GM18499 (cell line): Measurements from ENCODE around the gene NKX2-1.
"Not testable (repeated sequence)": the region's sequence is repeated elsewhere in the genome, so short reads cannot be mapped to it uniquely, and the experiment has no call there.

Experiments
- ATAC-seq: cut with Tn5 transposase; IDR thresholded peaks from one replicate; pipeline ENCODE4 v1.9.1; 2021; ENCODE audit warnings: moderate number of reproducible peaks; ENCODE audit not compliant: insufficient read depth, unreplicated experiment

The NKX2-1 gene

DNA sequence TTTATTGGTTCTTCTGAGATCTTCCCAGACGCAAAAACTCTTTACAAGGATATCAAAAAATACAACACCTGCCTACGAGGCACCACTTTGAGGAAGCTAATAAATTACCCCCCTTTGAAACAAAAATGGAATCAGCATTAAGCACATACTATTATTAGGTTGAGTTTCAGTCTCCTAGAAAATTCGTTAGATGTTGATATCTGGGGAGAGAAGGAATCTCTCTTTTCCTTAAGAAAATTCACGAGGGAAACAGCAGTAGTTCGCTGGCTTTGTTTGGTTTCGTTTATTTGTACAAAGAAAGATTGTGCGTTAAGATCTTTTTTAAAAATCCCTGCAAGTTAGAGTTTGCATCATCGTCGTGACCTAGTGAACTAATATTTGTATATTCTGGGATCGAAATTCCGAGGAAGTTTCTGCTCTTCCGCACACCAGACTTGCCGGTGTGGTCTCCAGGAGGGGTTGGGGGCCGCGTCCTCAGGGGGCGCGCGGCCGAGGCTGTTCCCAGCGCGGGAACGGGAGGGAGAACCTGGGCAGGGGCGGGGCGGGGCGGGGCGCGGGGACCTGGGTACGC is 12.1 kb downstream of the NKX2-1 start:
- no peak for ATAC-seq

DNA sequence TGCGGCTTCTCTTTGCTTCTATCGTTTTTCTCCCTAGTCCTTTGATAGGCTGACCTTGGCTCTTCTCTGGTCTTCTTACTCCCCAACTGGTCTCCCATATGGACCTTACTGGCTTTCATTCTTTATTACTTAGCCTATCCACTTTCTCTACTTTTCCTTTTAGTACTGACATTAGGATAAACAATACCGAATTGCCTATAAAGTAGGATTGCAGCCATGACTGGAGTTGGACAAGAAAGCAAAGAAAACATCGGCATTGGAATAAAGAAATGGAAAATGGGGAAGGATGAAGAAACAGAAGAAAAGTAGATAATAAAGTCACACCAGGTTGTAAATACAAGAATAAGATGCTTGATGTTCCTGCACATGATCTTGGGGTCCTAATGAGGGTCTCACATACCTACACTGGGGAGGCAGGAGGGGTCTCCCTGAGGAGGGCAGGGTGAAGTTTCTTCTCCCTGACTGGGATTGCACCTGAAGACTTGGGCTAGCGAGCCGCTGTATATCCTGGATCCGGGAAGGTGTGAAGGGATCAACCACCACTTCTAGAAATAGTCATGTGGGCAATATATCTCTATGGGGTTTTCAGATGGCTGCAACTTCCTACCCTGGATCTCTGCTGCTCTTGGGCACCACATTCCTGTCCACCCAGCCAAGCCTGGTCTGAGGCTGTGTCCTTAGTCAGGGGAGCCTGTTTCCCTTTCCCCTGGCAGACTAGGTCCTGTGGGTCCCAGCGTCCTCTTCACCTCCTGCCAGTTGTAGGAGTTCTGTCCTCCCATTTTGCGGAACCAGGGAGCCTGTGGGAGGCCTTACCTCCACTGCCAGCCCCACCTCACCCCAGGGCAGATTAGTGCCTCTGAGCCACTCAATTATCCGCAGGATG is 13.1 kb downstream of the NKX2-1 start:
- no peak for ATAC-seq

DNA sequence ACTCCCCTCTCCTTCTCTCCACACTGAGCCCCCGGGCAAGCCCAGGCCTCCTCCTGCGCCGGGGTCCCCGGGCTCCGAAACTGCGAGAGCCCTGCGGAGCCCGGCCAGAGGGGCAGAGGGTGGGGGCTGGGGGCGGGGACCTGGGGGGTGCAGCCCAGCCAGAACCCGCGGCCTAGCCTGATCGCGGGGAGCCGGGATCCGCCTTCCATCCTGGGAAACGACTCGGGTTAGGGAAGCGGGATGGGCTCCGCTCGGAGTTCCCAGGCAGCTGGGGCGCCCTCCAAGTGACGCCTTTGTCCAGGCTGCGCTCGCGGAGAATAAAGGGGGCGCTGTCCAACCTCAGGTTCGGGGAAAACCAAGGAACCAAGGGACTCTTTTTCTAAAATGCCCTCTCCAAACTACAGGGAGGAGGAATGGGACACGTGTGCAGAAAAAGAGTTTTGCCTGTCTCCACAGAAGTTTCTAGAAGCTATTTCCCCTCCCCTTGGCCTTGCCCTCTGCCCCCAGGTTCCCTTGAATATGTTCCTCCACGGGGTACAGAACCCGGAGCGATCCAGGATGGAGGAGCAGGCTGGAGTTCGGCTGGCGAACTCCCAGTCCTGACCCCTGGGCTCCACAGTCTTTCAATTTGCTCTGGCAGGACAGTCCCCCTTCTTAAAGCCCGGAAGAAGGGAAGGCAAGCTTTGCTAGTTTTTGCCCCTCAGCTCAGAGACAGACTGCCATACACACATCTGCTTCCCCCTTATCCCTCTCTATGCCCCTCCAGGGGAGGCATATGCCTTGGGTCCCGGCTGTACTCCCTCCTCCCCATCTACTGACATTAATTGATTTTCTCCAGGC is 13.9 kb downstream of the NKX2-1 start:
- no peak for ATAC-seq

DNA sequence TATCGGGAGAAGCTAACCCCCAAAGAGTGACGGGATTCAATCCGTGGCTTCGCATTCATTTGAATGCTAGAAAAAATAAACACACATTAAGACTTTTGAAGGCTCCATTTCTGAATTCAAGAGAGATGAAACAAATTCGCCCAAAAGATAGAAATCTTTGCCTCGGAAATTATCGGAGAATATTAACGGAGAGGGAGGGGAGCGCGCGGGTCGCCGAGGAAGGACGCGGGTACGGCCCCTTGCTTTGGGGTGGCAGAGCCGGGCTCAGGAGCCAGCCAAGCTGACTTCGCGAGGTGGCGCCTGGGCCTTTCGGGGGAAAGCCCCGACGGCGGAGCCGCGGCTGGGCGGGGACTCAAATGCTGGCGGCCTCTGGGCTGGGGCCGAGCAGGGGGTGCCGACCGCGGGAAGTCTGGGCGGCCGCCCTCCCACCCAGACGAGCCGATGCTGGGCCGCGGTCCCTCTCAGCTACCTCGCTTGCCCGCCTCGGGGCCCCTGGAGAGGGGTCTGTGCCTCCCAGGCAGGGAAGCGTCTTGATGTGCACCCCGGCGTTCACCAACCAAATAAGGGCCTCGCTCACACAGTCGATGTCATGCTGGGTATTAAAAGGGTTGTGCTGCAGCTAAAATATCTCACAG is 14.7 kb downstream of the NKX2-1 start:
- ATAC-seq: no peak

DNA sequence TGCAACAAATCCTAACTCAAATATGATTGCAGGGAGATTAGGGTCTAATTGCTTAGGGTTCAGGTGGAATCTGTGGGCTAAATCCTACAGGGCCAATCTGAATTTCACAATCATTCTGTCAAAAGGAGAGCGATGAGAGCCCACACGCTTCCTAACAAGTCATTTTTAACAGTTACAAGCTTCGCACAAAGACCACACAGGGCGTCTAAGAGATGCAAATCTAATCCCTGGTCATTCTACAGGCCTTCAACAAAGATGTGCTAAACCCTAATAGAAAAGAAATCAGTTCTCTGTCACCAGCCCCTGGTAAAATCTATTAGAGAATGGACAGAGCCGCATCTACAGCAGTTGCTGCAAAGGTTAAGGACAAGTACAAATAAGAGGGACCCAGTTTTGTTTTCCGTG is 15.3 kb downstream of the NKX2-1 start:
- no peak for ATAC-seq

DNA sequence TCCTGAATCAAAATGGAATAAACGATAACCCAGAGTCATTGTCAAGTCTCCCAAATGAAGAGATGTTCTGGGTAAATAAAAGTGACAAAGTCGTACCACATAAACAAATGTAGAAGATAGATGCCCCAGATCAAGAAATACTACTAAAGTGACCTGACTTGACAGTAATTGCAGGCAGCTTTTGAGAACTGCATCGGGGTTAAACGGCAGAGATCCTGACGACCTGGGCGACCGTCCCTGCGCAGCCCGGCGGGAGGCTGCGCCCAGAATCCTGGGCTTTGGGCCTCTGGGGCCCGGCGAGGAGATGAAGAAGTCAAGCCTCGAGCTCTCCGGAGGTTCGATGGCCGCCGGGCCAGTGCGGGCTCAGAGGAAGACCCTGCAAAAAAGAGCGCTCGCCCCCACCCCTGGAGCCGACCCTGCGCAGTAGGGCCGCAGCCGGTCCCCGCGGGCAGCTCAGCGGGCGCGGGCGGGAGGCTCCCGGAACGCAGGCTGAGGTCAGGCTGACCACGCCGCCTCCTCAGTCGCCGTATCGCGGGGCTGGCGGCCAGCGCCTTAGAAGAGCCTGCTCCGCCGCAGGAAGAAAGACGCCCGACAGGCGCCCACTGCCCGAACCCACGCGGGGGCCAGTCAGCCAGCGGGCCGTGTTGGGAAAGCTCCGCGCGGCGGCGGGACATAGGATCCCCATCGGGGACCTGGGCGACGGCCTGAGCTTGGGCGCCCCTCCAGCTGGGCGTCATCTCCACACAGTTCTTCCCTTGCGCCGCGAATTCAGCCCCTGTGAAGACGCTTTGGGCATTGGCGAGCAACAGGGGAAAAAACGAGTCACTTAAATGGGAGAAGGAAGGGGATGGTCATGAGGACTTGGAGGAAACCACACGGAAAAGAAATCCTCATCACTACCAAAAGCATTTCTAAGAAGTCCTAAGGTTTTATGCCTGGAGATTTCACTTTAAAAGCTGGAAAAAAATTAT is 16.0 kb downstream of the NKX2-1 start:
- no peak for ATAC-seq

DNA sequence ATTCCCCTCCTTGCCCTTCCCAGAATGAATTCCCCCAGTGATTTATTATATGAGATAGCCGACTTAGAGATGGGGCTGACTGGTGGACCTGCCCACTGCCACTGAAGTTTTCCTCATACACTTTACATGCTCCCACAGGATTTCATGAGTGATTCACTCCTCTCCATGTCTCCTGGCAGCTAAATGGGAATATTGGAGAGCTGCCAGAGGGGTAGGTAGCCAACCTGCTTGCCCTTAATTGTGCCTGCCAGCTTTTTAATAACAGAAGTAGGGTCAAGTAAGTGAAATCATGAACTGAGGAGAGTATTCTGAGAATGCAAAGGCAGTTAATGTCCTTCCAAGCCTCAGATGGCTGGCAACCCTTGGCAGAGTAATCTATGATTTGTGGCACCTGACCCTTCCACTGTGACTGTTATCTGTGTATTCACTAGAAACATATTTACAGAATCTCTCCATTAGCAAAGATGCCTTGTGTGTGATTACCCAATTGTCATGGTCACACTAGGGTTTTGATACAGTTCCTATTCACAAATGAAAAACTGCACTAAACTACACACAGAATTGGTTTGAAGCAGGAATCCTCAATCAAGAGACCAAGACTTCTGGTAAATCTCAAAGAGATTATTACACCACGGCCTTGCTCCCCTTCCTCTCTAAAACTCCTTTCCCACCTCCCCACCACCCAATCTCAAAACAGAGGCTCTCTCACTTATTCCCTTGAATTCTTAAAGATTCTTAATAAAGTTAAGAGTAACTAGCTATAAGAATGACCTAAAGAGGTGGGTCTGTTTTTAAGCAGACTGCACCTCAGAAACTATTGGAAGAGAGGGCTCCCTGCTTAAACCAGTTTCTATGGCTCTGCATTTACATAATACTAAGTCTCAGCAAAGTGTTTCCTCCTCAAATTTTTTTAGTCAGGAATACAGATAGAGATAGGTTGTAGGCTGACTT is 17.2 kb downstream of the NKX2-1 start:
- ATAC-seq: no peak

DNA sequence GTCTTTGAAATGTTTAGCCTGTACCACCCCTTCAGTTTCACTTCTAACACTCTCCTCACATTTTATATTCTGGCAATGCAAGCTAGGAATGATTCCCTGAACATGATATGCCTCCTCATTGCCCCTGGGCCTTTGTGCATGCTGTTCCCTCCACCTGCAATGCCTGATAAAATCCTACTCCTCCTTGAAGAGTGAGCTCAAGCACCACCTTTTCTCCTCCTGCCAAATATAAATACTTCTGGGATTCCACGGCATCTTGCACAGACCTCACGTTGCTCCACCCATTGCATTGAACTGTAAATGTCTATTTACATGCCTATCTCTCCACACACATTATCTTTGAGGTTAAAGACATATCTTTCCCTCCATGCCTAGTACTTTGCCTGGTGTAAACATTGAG is 21.1 kb downstream of the NKX2-1 start:
- ATAC-seq: no peak

DNA sequence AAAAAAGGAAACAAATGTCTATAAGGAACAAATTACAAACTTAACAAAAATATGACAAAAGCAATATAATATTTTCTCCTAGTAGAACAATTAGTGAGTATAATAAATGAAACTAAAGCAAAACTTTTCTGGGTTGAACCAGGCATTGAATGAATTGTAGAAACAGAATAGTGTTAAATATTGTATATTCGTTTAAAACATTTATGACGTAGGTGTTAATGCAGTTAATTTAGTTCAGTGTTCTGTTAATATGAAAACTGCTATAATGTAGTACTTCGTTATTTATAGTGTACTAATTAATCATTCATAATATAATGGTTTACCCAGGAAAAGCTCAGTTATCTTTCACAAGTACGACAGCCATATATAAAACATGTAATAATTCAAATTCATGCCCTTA is 23.7 kb downstream of the NKX2-1 start:
- no peak for ATAC-seq

DNA sequence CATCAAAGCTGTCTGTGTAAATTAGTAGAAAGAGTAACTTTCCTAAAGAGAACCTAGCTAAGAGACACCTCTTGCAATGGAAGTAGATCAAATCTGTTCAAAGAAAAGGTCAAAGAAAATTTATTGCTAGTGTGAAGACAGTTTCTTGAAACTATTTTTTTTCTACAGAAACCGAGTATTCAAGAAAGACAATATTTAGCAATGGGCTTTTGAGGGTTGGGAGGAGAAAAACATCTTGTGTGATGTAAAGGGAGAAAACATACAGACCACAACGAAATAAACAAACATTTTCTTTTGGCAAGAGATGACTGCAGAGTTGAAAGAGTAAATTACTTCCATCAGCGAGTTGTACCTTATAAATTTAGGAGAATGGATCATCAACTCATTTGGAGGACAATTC is 24.4 kb downstream of the NKX2-1 start:
- ATAC-seq: no peak

DNA sequence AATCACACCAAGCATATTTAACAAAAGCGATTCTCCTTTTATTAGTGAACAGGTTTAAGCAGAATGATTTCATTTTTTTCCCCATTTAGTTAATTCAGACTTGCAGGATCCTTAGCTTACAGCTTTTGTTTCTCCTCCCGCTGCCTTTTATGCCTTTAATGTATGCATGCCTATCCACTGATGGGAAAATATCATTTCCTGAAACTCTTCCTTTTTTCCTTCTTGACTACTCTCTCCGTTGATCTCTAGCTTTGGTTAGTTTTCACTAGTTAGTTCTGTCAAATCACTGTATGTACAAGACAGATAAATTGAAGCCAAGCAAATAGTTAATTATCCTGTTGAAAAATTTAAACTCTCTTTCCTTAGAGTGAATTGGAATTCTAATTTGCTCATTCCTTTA is 26.3 kb downstream of the NKX2-1 start:
- no peak for ATAC-seq

DNA sequence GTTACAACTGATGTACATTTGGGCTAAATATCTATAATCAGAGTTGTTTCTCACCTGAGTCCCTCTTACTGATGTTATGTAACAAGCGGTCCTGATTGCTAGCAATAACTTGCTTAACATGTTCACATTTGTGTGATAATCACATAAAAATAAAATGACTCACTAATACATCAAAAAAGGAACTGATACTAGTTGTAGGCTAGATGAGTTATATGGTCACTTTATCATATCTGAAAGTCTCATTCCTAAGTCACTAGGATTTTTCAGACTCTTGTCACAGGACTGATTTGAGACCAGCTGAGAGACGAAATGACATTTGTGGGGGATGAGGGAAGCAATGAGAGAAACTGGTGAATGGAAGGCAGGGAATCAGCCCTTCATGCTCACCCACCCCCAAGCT is 34.3 kb downstream of the NKX2-1 start:
- ATAC-seq: no peak

DNA sequence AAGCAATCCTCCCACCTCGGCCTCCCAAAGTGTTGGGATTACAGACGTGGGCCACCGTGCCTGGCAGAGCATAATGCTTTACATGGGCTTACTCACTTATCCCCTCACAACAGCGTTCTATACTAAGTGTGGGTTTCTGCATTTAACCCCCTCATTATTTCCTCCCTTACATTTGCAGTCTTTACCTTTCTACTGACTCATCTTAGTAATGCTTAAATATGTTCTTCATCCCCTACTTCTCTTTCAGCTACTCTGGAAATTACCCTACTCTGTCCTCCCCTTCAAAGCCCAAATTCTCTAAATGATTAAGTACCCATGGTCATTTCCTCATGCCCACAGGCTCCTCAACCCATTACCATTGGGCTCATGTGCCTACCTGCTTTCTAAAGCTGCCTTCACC is 40.7 kb downstream of the NKX2-1 start:
- no peak for ATAC-seq

DNA sequence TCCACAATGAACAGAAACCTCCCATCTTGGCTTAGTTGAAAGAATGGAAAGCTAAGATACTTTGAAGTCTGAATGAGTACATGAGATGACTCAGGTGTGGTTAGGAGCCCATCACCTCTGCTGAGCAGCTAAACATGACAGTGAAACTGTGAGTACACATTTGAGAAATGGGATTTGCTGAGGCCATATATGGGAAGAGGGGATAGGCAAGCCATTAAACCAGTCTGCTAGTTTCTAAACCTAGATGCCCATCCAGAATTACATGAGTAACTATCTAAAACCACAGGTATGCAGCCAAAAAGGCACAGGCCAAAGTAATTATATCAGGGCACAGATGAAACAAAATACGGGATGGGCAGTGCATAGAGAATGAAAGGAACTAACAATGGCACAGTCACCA is 41.2 kb downstream of the NKX2-1 start:
- no peak for ATAC-seq

DNA sequence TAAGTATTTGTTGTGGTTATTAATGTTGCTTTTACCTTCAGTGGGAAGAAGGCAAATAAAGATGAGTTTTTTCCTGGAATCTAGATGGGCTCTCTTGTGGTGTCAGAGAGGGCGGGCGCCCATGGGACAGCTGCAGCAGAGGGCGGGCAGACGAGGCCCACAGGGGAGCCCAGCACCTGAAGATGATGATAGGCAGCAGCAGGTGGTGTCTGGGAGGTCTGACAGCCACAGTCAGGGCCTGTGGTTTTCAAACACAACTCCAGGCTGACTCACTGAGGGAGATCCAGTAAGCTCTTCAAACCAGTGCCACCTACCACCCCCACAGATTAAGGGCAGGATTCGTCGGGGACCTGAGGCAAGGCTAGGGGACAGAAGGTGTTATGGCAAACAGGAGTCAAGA is 42.8 kb downstream of the NKX2-1 start:
- ATAC-seq: no peak

DNA sequence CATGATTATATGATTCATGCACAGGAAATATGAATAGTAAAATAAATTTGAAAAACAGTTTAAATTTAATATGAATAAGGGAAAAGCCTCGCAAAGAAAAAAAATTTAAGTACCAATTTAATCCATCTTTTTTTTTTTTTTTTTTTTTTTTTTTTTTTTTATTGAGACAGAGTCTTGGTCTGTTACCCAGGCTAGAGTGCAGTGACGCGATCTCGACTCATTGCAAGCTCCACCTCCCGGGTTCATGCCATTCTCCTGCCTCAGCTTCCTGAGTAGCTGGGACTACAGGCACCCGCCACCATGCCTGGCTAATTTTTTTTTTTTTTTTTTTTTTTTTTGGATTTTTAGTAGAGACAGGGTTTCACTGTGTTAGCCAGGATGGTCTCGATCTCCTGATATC is 44.0 kb downstream of the NKX2-1 start:
- not testable (repeated sequence) for ATAC-seq

DNA sequence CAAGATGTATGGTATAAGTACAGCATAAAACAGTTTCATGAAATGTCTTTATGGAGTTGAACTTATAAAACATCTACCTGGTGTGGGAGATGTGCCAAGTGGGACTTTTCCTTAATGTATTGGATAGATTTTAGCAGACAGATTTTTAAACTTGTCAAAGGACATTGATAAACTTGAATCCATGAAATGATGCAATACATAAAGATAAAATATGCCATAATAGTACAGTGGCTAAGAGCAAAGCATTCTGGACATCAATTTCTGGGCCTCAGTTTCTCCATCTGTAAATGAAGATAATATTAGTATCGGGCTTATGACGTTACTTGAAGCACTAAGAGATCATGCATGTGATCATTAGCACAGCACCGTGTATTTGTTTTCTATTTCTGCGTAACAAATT is 45.4 kb downstream of the NKX2-1 start:
- no peak for ATAC-seq

DNA sequence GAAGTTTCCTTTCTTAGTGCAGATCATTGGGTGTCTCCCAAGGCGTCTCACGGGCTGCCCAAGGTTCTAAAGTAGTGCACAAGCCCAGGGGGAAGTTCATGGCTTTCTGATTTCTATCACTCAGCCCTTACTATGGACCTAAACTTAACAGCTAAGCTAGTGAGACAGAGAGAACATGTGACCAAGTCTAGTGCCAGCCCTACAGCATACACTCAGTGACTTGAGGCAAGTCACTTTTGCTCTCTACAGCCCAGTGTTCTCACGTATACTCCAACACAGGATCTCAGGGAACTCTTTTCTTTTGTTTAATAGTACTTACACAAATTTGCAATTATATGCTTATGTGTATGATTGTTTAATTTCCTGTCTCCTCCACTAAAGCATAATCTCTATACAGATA is 48.6 kb downstream of the NKX2-1 start:
- ATAC-seq: no peak

DNA sequence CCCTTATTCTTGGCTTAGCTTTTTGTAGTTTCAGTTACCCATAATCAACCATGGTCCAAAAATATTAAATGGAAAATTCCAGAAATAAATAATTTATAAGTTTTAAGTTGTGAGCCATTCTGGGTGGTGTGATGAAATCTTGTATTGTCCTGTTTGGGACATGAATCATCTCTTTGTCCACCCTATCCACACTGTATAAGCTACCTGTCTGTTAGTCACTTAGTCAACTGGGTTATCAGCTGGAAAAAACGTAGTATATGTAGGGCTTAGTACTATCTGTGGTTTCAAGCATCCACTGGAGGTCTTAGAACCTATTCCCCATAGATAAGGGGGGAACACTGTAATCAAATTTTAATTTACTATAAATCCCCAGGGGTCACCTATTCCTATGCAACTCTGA is 52.7 kb downstream of the NKX2-1 start:
- ATAC-seq: no peak
